DND-41 (cell line): ENCODE measurements around the gene IER2.

Experiments
- ATAC-seq: fragments of 200-7000 bp; cut with Tn5 transposase; 3 replicates; pipeline ENCODE4 v1.9.1; 2021; ENCODE audit warnings: low read depth; ENCODE audit not compliant: insufficient read depth
- DNase-seq: peaks from one replicate; pipeline ENCODE4 v3.0.0-alpha.2; 2020
- H2AFZ ChIP-seq: 2 replicates; pipeline ENCODE4 v1.6.0; 2012; ENCODE audit warnings: low read depth, low read length
- H3K27ac ChIP-seq: 2 replicates; pipeline ENCODE4 v1.5.1; 2012; ENCODE audit warnings: low read length, inconsistent platforms
- H3K27me3 ChIP-seq: fragments of 200-600 bp; sonication (generic); 2 replicates; pipeline ENCODE4 v1.6.0; 2012; ENCODE audit warnings: low read length, mild to moderate bottlenecking, inconsistent platforms; ENCODE audit not compliant: insufficient read depth, poor library complexity
- H3K36me3 ChIP-seq: 2 replicates; pipeline ENCODE4 v1.5.1; 2012; ENCODE audit warnings: low read length, inconsistent platforms; ENCODE audit not compliant: insufficient read depth
- H3K4me1 ChIP-seq: 2 replicates; pipeline ENCODE4 v1.5.1; 2012; ENCODE audit warnings: mild to moderate bottlenecking, low read length; ENCODE audit not compliant: insufficient read depth
- H3K4me2 ChIP-seq: 2 replicates; pipeline ENCODE4 v1.6.0; 2012; ENCODE audit warnings: mild to moderate bottlenecking, moderate library complexity, low read length, inconsistent platforms; ENCODE audit not compliant: insufficient read depth
- H3K4me3 ChIP-seq, 2 experiments: fragments of 200-600 bp in 1 of 2; shearing (Covaris generic) in 1 of 2; 2 replicates each; pipeline ENCODE4 v1.5.1; 2012 to 2016; ENCODE audit warnings: inconsistent platforms in 2 of 2, low read length in 2 of 2, mild to moderate bottlenecking in 2 of 2, low read depth in 1 of 2, moderate library complexity in 1 of 2
- H3K79me2 ChIP-seq: 2 replicates; pipeline ENCODE4 v1.6.0; 2012; ENCODE audit warnings: low read length, inconsistent platforms; ENCODE audit not compliant: insufficient read depth
- H3K9ac ChIP-seq: 2 replicates; pipeline ENCODE4 v1.6.0; 2012; ENCODE audit warnings: low read depth, mild to moderate bottlenecking, inconsistent platforms, low read length, moderate library complexity
- H3K9me3 ChIP-seq: 2 replicates; pipeline ENCODE4 v1.5.1; 2012; ENCODE audit warnings: low read length, moderate library complexity, mild to moderate bottlenecking, inconsistent platforms; ENCODE audit not compliant: insufficient read depth, severe bottlenecking
- H4K20me1 ChIP-seq: 2 replicates; pipeline ENCODE4 v1.6.0; 2012; ENCODE audit warnings: low read length; ENCODE audit not compliant: insufficient read depth
- EZH2 ChIP-seq: IDR thresholded peaks from 3 replicates; pipeline ENCODE4 v1.6.1; 2012; ENCODE audit warnings: borderline replicate concordance, low read depth, mild to moderate bottlenecking, moderate library complexity, low read length, inconsistent platforms; ENCODE audit not compliant: severe bottlenecking
- TF ChIP-seq, protein P1 (sequence below): IDR thresholded peaks from 2 replicates; pipeline ENCODE4 v1.5.1; 2012; ENCODE audit warnings: borderline replicate concordance, low read length, moderate library complexity, mild to moderate bottlenecking; ENCODE audit not compliant: poor library complexity, severe bottlenecking; ENCODE audit errors: extremely low read depth

IER2 gene

DNA sequence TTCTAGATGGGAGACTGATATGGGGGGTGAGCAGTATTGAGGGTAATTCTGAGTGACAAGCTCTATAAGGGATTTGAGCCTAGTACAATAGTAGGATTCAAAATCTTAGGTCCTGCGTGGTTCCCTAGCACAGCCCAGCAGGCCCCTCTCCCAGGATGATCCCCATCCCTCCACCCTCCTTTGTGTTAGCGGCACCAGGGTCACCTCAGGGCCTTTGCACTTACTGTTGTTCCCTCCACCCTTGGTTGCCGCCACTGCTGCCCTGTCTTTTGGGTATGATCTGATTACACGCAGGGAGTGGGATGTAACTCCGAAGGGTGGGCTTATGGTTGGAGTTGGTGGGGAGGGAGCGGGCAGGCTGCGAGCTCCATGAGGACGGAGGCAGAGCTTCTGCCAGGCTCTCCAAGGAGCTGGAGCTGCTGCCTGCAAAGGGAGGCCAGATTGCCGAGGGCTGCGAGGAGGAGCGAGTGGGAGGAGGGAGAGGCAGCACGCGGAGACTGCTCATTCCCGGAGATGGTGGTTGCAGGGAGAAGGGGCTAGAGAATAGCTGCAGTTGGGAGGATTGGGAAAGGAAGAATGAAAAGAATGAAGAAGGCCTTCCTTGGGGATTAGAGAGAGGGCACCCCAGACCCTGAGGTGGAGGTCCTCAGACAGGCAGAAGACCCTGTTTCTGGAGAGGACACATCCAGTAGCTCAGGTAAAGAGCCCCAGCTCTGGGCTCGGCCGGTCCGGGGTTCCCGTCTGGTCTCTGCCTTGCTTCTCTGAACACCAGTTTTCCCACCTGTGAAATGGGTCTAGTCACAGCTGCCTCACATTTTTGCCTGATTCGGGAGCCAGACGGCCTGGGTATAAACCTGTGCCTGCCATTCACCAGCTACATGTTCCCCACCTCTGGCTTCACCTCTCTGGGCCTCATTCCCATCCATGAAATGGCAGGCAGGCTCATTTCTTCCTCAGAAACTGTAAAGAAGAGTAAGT, 26.9 kb upstream of the IER2 start:
- H3K4me3 ChIP-seq, result no peak overlapping the region
- H3K27me3 ChIP-seq, result no peaks in the 10 kb centered on the region
- peaks cover 96% of the 10 kb centered on the region for H3K79me2 ChIP-seq
- no peak for DNase-seq
- peaks cover 23% of the 10 kb centered on the region for H3K4me1 ChIP-seq
- ATAC-seq, result no peak
- H3K9me3 ChIP-seq, result no peaks in the 10 kb centered on the region
- no peak overlapping the region for H3K4me2 ChIP-seq
- H3K36me3 ChIP-seq, result peaks cover 59% of the 10 kb centered on the region
- no peak overlapping the region for H3K27ac ChIP-seq
- TF ChIP-seq, protein P1, sequence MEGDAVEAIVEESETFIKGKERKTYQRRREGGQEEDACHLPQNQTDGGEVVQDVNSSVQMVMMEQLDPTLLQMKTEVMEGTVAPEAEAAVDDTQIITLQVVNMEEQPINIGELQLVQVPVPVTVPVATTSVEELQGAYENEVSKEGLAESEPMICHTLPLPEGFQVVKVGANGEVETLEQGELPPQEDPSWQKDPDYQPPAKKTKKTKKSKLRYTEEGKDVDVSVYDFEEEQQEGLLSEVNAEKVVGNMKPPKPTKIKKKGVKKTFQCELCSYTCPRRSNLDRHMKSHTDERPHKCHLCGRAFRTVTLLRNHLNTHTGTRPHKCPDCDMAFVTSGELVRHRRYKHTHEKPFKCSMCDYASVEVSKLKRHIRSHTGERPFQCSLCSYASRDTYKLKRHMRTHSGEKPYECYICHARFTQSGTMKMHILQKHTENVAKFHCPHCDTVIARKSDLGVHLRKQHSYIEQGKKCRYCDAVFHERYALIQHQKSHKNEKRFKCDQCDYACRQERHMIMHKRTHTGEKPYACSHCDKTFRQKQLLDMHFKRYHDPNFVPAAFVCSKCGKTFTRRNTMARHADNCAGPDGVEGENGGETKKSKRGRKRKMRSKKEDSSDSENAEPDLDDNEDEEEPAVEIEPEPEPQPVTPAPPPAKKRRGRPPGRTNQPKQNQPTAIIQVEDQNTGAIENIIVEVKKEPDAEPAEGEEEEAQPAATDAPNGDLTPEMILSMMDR, result no peak
- no peak for TF ChIP-seq EZH2
- no peak overlapping the region for H2AFZ ChIP-seq
- peaks cover 74% of the 10 kb centered on the region for H4K20me1 ChIP-seq
- no peak overlapping the region for H3K9ac ChIP-seq

DNA sequence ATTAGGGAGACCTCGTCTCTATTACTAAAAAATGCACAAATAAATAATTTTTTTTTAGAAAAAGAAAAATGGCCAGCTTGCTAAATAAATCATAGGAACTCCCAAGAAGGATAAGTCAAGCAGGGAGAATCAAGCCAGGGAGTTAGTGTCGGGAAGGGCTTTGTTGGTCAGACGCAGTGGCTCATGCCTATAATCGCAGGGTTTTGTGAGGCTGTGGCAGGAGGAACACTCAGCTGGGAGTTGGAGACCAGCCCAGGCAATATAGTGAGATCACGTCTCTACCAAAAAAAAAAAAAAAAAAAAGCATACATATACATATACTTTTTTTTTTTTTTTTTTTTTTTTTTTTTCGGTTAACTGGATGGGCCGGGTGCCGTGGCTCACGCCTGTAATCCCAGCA, 23.2 kb upstream of the IER2 start:
- H3K36me3 ChIP-seq, result peaks cover 42% of the 10 kb centered on the region
- H3K79me2 ChIP-seq, result peaks cover 93% of the 10 kb centered on the region
- no peaks in the 10 kb centered on the region for H3K4me1 ChIP-seq
- H2AFZ ChIP-seq, result no peak overlapping the region
- no peaks in the 10 kb centered on the region for H3K27me3 ChIP-seq
- no peak overlapping the region for H3K9ac ChIP-seq
- no peak for DNase-seq
- no peak for ATAC-seq
- no peak overlapping the region for H3K27ac ChIP-seq
- no peak overlapping the region for H3K4me3 ChIP-seq
- no peak for TF ChIP-seq EZH2
- TF ChIP-seq, protein P1, result no peak
- H3K9me3 ChIP-seq, result no peaks in the 10 kb centered on the region
- H4K20me1 ChIP-seq, result peaks cover 76% of the 10 kb centered on the region
- no peak overlapping the region for H3K4me2 ChIP-seq

DNA sequence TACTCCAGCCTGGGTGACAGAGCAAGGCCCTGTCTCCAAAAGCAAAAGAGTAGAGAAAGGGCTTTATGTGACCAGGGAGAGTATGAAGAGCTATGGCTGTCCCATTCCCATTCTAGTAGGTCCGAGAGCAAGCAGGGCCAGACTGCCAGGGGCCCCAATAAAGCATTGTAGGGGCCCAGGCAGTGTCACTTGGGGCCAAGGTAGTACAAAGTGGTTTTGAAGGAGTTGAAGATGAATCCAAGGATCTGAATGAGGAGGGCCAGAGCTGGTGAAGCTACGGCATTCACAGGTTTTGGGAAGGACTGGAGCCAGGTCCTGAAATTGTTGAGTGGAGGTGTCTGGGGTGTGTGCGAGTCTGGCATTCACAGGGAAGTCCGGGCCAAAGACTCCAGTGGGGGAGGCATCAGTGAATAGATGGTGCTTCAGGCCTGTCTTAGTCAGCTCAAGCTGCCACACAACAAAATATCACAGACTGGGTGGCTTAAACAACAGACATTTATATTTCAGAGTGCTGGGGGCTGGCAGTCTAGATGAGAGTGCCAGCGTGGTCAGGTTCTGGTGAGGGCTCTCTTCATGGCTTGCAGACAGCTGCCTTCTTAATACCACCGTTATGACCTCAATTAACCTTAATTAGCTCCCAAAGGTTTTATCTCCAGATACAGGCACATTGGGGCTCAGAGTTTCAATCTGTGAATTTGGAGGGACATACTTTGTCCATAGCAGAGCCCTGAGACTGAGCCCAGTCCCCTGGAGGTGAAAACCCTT, 22.2 kb upstream of the IER2 start:
- Histone ChIP-seq H3K4me3 (no peak overlapping the region), H3K9me3 (no peaks in the 10 kb centered on the region), H3K79me2 (peaks cover 93% of the 10 kb centered on the region), H3K9ac (no peak overlapping the region), H3K27me3 (no peaks in the 10 kb centered on the region), H3K27ac (no peak overlapping the region), H3K4me1 (no peaks in the 10 kb centered on the region), H3K4me2 (no peak overlapping the region), H3K36me3 (peaks cover 40% of the 10 kb centered on the region), H4K20me1 (peaks cover 75% of the 10 kb centered on the region), H2AFZ (no peak overlapping the region)
- DNase-seq (no peak), ATAC-seq (no peak)
- TF ChIP-seq, protein P1, result no peak
- TF ChIP-seq EZH2, result no peak
